RPMI7951 (cell line): ENCODE data around the gene TRIM37. TPM values are rescaled to one million over a fixed set of nuclear protein-coding genes. Genes with fewer than 3 reads are reported as not detected.
A peak's percentile ranks its signal among the peaks of the same experiment; 100 is the strongest.

Experiments used
- DNase-seq: peaks from one replicate; pipeline ENCODE4 v3.0.0-alpha.2; 2012; ENCODE audit warnings: low read depth
- total RNA-seq: library from RNA; depleted of rRNA; stranded (reverse); fragments of >200 nt; shearing (Covaris generic); gene quantifications from 2 replicates; pipeline ENCODE4 v1.2.3, GENCODE V29; 2014

The TRIM37 gene
- total RNA-seq, 1 experiment from 2014 or later = 22.9 TPM

DNA sequence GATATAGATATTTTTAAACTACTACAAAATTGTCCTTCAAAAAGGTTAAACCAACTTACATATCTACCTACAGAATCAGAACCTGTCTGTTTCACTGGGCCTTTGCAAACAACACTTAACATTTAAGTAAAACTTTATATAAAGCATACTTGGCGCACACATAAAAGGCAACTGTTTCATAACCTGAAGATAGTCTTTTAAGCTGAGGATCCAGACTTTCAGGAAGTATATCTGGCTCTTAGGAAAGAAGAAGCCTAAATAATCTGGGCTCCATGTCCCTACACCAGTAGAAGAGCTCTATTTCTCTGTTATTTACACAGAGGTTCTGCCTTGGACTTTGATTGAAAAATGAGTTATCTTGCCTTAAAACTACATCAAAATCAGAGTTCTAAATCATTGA is 75.9 kb downstream of the TRIM37 start:
- no peak for DNase-seq

DNA sequence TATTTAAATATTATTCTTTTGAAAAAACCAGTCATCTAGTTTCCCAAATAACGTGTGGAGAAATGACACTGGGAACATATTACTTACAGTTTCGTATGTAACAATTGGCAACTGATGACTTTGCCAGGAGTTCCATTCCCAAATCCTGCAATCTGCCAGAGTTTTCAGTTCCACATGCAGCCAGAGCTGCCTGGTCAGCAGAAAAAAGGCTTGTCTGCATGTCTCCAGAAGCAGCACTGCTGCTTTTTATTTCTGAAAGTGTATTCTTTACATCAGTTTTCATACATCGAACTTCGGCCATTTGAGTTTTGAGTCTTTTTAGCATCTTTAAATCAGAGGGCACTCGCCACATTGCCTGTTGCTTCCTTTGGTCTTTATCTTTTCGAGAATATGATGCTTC is 78.4 kb downstream of the TRIM37 start:
- no peak for DNase-seq

DNA sequence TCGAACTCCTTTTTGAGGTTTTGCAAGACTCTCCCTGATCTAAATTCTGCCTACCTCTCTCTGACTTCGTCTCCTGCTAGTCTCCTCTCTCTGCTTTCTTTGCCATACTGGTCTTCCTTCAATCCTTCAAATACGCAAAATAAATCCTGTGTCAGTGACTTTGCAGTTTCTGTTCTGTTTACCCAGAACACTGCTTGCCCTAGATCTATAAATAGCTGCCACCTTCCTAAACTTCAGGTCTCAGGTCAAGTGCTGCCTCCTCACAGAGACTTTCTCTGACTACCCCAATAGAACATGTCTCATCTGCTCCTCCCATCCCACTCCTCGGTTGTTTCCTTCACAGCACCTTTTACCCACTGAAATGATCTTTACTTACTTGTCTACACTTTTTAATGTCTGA is 78.9 kb downstream of the TRIM37 start:
- DNase-seq = no peak

DNA sequence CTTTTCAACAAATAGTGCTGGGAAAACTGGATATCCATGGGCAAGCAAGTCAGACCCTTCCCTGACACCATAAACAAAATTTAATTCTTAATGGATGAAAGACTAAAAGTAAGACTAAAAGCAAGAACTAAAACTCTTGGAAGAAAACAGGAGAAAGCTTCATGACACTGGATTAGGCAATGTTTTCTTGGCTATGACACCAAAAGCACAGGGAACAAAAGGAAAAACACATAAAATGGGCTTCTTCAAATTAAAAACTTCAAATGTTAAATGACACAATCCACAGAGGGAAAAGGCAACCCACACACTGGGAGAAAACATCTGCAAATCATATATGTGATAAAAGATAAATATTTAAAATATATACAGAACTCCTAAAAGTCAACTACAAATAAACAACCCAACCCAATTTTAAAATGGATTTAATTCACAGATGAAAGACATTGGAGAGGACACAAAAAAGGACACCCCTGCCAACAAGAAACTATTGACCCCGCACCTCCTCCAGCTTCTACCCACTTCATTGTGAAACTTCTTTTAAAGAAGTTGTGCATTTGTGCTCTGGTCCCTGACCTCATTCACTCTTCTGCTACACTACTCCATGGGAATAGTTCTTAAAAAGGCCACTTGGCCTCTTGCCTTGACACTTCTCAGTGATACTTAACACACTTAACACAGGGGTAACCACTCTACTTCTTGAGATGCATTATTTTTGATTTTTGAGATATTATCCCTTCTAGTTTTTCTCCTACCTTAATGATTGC is 80.3 kb downstream of the TRIM37 start:
- no peak for DNase-seq

DNA sequence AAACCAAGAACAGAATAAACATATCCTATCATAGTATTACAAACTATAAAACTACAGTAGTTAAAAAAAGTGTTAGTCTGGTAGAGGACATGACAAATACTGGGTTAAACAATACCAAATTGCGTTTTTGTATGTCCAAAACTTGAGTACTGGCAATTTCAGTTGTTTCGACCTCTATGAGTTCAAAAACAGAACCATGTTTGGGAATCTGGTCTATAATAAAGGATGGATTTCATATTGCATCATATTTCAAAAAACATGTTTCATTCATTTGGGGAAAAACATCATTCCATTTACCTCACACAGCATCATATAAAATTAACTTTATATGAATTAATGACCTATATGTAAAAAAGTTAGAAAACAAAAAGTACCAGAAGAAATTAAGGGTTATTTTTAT is 81.8 kb downstream of the TRIM37 start:
- no peak for DNase-seq

DNA sequence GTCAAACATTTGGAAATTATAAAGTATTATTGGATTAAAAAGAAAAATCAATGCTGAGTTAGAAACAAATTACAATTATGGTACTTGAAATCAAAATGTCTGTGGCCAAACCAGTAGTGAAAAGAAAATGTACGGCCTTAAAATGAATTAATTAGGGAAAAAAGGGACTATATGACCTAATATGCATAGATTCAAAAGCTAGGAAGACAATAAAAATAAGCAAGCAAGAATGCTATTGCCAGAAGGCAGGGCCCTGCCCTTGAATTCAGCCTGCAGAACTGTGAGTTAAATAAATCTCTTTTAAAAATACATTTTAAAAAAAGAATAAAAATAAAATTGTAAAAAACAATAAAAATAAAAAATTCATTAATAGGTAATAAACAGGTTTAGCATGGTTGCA is 88.7 kb downstream of the TRIM37 start:
- no peak for DNase-seq

DNA sequence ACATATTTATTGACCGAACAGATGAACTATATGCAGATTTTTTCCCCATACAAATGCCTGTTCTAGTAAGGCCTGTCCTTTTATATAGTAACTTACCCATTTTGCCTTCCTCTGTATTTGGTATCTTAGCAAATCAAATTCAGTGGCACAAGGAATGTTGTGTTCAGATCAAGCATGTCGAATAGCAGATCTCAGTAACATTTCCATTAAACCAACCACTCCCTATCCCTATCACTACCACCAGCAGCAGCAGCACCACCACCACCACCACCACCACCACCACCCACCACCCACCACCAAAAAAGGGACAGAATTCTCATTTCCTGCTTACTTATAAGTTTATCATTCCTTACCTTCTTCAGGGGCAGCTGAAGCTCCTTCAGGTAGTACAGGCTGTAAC is 94.7 kb downstream of the TRIM37 start:
- no peak for DNase-seq

DNA sequence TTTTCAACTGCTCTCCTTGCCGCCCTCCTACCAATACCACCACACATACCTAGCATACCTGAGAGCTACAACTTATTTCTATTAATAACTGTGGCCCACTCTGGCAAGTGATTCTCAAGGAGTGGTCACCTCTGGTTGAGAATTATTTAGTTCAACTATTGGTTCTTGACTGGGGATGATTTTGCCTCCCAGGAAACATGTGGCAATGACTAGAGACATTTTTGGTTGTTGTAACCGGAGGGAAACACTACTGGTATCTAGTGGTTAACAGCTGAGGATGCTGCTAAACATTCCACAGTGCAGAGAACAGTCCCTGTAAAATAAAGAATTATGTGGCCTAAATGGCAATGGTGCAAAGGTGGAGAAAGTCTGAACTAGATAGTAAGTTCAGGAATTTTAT is 96.7 kb downstream of the TRIM37 start:
- no peak for DNase-seq

DNA sequence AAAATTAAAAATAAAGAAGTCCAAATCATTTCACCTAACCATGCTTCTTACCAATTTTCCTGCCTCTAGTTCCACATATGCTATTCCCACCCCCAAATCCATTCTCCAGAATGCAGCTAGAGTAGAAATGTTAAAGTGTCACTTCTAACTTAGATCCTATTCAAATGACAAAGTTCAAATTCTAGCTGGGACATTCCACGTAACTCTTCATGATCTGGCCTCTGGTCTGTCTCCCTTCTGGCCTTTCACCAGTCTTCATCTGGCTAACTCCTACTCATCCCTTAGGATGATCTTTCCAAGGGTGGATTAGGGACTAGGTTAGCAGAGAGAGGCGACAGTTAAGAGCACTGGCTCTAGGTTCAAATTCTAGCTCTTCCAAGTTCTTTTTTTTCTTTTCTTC is 97.9 kb downstream of the TRIM37 start:
- no peak for DNase-seq

DNA sequence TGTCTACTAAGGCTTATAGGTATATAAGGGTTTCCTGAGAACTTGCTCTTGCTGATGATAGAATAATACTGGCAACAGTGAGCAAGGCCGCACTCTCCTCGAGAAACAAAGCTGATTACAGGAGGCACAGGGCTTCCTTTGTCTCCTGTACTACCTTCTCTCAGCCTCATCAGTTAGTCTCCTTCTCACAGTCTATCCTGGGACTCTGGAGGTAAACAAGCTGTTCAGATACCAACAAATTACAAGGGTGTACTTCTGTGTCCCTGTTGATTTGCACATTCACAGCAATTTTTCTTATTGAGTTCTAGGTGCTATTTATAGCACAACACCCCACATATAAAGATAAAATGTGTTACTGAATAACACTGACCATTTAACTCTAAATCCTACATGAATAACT is 98.7 kb downstream of the TRIM37 start:
- DNase-seq = no peak

DNA sequence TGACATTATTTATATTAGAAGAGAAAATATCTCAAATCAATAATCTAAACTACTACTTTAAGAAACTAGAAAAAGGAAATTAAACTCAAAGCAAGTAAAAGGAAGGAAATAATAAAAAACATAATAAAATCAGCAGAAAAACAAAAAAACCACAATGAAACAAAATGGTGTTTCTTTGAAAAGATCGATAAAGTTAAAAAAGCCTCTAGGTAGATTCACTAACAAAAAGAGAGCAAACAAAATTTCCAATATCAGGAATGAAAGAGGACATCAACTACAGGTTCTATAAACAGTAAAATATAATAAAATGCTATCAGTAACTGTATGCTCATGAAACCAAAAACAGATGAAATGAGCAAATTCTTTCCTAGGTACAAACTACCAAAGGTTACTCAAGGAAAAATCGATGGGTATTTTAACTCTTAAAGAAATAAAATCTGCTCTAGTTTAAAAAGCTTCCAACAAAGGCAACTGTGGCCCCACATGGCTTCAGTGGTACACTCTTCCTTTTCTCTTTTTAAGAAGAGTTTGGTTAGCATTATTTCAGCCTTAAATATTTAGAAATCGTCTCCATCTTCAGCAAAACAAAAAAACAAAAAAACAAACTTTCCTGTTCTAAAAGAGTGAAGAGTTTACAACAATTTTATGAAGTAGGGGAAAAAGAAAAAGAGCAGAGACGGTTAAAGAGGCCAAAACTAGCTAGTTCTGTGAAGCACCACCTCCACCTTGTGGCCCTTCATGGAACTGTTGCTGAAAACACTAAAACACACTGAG is 102.2 kb downstream of the TRIM37 start:
- DNase-seq = peak; percentile 46

DNA sequence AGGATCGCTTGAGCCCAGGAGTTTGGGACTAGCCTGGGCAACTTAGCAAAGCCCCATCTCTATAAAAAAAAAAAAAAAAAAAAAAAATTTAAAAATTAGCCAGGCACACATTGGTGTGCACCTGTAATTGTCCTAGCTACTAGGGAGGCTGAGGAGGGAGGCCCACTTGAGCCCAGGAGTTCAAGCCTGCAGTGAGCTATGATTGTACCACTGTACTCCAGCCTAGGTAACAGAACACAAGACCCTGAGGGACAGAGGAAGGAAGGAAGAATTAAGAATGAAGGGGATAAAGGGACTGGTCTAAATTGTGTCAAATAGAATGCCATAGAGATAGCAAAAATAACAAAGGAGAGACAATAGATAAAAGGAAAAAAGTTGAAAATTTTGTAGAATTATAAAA is 102.8 kb downstream of the TRIM37 start:
- no peak for DNase-seq

DNA sequence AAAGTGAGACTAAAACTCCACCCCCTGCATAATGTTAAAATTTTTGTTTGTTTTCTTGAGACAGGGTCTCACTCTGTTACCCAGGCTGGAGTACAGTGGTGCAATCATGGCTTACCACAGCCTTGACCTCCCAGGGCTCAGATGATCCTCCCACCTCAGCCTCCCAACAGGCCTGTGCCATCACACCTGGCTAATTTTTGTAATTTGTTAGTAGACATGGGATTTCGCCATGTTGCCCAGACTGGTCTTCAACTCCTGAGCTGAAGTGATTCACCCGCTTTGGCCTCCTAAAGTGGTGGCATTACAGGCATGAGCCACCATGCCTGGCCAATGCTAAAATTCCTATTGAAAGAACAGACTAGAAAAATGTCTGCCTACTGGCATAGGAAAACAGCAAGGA is 103.8 kb downstream of the TRIM37 start:
- no peak for DNase-seq

DNA sequence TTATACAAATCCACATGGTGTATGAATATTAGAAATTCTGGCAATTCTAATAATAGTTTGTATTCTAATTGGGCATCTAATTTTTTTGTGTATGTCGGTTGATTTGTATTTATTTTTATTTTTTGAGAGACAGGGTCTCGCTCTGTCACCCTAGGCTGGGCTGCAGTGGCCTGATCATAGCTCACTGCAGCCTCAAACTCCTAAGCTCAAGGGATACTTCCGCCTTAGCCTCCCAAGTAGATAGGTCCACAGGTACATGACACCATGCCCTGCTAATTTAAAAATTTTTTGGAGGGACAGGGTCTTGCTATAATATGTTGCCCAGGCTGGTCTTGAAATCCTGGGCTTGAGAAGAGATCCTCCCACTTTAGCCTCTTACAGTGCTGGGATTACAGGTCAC is 104.6 kb downstream of the TRIM37 start:
- no peak for DNase-seq

DNA sequence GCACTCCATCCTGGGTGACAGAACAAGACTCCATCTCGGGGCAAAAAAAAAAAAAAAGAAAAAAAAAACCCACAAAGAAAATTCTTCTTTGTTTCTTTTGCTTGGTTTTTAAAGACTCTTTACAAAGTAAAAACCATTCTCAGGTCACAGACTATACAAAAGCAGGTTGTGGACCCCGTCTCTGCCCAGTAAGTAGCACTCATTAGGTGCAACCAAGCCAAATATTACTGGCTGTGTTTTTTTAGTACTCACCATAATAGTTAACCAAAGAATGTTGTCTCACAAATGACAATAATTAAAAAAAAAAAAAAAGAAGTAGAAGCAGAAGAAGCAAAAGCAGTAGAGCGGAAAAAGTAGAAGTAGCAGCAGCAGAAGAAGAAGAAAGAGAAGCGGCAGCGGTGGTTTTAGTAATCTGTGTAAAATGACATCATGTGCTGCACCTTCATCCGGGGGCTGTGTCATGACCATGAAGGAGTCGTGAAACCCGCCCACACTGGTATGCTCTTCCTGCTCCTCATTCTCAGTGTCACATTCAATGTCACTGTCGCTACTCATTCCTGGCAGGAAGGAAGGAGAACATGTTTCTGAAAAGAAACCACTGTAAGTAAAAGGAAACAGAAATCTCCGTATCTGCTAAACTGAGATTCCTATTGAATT is 105.4 kb downstream of the TRIM37 start:
- peak; percentile 58 for DNase-seq

DNA sequence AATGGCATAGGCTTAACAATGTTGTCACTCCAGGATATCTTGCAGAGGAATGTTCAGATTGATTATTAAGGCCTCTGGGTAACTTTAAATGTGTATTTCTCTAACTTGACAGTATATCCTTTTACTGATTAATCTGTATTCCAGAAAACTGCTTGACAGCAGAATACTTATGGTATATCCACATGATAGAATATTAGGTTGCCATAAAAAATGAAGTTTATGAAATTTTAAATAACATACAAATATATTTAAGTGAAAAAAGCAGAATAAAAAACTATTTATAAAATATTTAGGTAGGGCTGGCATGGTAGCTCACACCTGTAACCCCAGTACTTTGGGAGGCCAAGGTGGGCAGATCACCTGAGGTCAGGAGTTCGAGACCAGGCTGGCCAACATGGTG is 106.7 kb downstream of the TRIM37 start:
- no peak for DNase-seq

DNA sequence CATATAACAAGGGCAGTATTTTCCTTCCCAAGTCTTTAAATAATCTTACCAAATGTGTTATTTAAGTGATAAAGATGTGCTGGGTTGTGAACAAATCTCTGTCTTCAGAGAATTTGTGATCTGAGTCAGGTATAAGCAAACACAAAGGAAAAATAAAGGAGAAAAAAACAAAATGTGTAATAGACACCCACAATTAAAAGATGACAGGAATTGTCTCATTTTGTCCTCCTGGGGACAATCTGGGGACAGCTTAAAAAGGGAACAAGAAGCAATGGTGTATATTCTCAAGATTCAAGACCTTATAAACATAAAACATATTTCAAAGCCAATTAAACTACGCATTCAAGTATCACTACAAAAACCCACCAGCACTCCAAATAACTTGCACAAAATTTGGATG is 107.2 kb downstream of the TRIM37 start:
- DNase-seq = no peak

DNA sequence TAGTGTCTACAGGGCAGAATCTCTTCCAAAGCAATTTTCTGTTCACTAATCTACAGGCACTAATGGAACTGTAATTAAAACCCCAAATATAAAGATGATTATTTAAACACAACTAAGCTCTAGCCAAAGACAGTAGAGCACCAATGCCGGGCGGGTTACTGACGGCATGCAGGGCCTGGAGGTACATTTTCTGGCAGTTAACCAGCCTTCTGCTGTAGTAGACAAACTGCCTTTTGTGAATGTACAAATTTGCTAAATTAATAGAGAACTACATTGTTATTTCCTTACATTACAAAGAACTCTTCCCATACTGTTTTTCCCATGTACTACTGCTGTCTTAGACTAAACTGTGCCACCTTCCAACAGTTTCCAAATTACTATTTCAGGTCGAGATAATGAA is 107.8 kb downstream of the TRIM37 start:
- no peak for DNase-seq

DNA sequence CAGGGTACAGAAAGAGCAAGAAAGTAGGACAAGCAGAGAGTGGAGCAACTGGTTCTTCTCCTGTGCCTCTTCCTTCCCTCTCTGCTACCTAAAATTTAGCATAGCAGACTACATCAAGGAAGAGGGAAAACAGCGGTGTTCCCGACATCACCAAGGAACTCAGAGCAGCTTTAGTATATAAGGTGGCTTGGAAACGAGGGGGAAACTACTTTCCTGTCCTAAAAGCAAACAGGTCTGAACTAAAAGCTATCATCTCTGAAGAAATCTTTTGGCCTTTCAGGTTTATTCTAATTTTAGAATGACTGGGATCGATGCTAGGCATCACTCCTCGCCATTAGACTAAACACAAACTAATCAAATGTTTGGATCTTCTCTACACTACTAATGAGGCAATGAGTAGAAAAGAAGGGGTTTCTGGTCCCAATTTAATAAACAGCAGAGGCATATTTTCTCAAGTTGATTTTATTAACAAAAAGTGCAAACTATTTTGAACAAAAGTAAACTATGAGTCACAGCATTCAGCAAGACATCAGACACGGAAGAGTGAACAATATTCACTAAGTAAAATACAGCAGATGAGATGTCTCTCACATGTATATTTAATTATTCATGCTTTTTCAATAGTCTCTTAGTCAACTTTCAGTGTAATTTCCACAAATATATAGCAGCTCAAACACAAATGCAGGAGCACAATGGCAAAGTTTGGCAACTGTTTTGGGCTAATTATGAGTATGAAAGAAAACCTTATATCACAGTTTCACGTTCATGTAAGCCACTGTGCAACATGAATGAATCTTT is 108.7 kb downstream of the TRIM37 start:
- DNase-seq = no peak

DNA sequence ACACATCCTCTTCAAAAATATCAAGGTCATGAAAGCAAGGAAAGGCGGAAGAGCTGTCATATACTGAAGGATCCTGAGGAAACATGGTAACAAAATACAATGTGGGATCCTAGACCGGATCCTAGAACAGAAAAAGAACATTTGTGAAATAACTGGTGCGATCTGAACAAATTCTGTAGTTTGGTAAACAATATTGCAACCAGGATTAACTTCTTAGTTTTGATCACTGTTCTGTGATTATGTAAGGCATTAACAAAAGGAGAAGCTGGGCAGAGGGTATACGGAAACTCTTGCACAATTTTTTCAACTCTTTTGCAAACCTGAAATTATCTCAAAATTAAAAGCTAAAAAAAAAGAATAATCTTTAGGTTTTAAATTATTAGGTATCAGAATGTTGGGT is 109.7 kb downstream of the TRIM37 start:
- DNase-seq = no peak

DNA sequence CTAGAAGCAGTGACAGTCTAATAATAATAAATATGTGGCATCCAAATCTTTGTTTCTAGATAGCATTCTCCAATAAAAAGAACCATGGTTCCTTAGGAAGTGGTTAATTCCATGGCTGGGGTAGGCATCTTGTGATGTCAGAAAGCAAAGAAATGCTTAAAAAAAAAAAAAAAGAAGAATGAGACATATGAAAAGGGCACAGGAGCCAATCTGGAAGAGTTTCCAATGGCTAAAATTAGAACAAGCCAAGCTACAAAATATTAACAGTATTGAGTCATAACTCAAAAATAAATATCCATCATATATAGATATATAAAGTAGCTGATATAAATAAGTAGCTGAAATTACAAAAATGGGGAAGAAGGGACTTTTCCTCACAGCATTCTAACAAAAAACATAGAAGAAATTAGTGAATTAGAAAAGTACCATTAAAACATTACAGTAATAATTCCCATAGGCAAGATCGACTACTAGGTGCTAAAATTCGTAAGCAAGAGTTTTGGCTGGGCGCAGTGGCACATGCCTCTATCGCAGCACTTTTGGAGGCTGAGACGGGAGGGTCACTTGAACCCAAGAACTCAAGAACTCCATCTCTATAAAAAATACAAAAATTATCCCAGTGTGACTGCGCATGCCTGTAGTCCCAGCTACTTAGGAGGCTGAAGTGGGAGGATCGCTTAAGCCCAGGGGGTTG is 111.3 kb downstream of the TRIM37 start:
- no peak for DNase-seq

DNA sequence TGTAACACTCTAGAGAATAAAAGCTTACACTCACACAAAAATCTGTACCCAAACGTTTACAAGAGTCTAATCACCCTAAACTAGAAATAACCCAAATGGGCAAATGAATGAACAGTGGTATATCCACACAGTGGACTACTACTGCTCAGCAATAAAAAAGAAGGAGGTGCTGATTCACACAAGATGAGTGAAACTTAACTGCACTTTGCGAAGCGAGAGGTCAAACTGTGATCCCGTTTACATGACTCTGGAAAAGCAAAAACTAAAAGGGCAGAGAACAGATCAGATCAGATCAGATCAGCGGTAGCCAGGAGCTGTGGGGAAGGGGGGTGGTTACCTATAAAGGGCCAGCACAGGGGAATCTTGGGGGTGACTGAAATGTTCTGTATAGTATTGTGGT is 113.4 kb downstream of the TRIM37 start:
- no peak for DNase-seq
